IMR-90 (cell line): ENCODE results near the gene ANO1. TPM values are rescaled to one million over a fixed set of nuclear protein-coding genes. Genes with fewer than 3 reads are reported as not detected.

Experiments used
- ATAC-seq: fragments of 200-7000 bp; cut with Tn5 transposase; 2 replicates; pipeline ENCODE4 v1.9.1; 2020; ENCODE audit warnings: low read depth, mild to moderate bottlenecking, moderate library complexity
- BruUV-seq: library from RNA; stranded (reverse); fragments of 400-500 nt; replicated peaks from 2 replicates; lab custom pipeline; 2021; lab: Mats Ljungman, UMichigan
- CTCF ChIA-PET: fragments of 300-600 bp; formaldehyde crosslinking; extraction: SDS; loops from one replicate; lab custom pipeline; 2021; ENCODE audit warnings: antibody characterized with exemption; lab: Yijun Ruan, JAX
- POLR2A ChIA-PET: fragments of 300-600 bp; sonication (Branson Sonifier 250); formaldehyde crosslinking; loops from one replicate; lab custom pipeline; 2022; ENCODE audit warnings: antibody characterized with exemption; ENCODE audit not compliant: unreplicated experiment; lab: Charles Lee
- DNase-seq: peaks from one replicate; pipeline ENCODE4 v3.0.0; 2013
- H2AFZ ChIP-seq: replicated peaks from 2 replicates; pipeline ENCODE3; 2013; ENCODE audit warnings: low read length, mild to moderate bottlenecking; ENCODE audit not compliant: poor library complexity
- H2AK5ac ChIP-seq: 2 replicates; pipeline ENCODE4 v1.6.1; 2013; ENCODE audit warnings: low read depth, low read length, inconsistent platforms
- H2AK9ac ChIP-seq: replicated peaks from 2 replicates; pipeline ENCODE3; 2013; ENCODE audit warnings: mild to moderate bottlenecking, low read depth, low read length, moderate library complexity; ENCODE audit not compliant: poor library complexity
- H2BK120ac ChIP-seq: 2 replicates; pipeline ENCODE4 v1.6.1; 2013; ENCODE audit warnings: low read depth, low read length, inconsistent platforms
- H2BK15ac ChIP-seq: 3 replicates; pipeline ENCODE4 v1.6.1; 2013; ENCODE audit warnings: low read depth, low read length, inconsistent platforms
- H2BK20ac ChIP-seq: 2 replicates; pipeline ENCODE4 v1.6.1; 2013; ENCODE audit warnings: low read depth, mild to moderate bottlenecking, inconsistent platforms, low read length, moderate library complexity
- H2BK5ac ChIP-seq: 2 replicates; pipeline ENCODE4 v1.6.1; 2013; ENCODE audit warnings: mild to moderate bottlenecking, low read depth, low read length, inconsistent platforms; ENCODE audit not compliant: poor library complexity, severe bottlenecking
- H3K14ac ChIP-seq: replicated peaks from 2 replicates; pipeline ENCODE4 v1.6.1; 2013; ENCODE audit warnings: low read depth, low read length, inconsistent platforms
- H3K18ac ChIP-seq: 2 replicates; pipeline ENCODE4 v1.6.1; 2013; ENCODE audit warnings: low read depth, low read length, control low read depth
- H3K23ac ChIP-seq: 2 replicates; pipeline ENCODE4 v1.6.1; 2013; ENCODE audit warnings: low read depth, low read length, inconsistent platforms
- H3K27ac ChIP-seq: 2 replicates; pipeline ENCODE4 v1.5.1; 2013; ENCODE audit warnings: mild to moderate bottlenecking, control low read depth, low read length; ENCODE audit not compliant: insufficient read depth
- H3K27me3 ChIP-seq: 2 replicates; pipeline ENCODE4 v1.6.1; 2013; ENCODE audit warnings: low read length; ENCODE audit not compliant: control insufficient read depth, insufficient read depth
- H3K36me3 ChIP-seq: 2 replicates; pipeline ENCODE4 v1.6.1; 2013; ENCODE audit warnings: low read length, mixed read lengths; ENCODE audit not compliant: control insufficient read depth, insufficient read depth
- H3K4ac ChIP-seq: 2 replicates; pipeline ENCODE4 v1.6.1; 2013; ENCODE audit warnings: low read depth, low read length, inconsistent platforms
- H3K4me1 ChIP-seq: 2 replicates; pipeline ENCODE4 v1.6.1; 2013; ENCODE audit warnings: low read length, mixed read lengths; ENCODE audit not compliant: control insufficient read depth, insufficient read depth
- H3K4me2 ChIP-seq: 2 replicates; pipeline ENCODE4 v1.6.1; 2013; ENCODE audit warnings: low read depth, mild to moderate bottlenecking, control low read depth, low read length, moderate library complexity
- H3K4me3 ChIP-seq: 2 replicates; pipeline ENCODE4 v1.5.1; 2013; ENCODE audit warnings: low read depth, mild to moderate bottlenecking, control low read depth, low read length, moderate library complexity; ENCODE audit not compliant: insufficient read depth
- H3K56ac ChIP-seq: 2 replicates; pipeline ENCODE4 v1.6.1; 2013; ENCODE audit warnings: low read length, inconsistent platforms; ENCODE audit not compliant: insufficient read depth; ENCODE audit errors: extremely low read depth
- H3K79me1 ChIP-seq, 2 experiments: 2 replicates each; pipeline ENCODE4 v1.6.1; 2013; ENCODE audit warnings: low read length in 2 of 2, inconsistent platforms in 1 of 2, low read depth in 1 of 2
- H3K9ac ChIP-seq: 2 replicates; pipeline ENCODE4 v1.6.1; 2013; ENCODE audit warnings: low read depth, low read length, control low read depth
- H3K9me1 ChIP-seq: 2 replicates; pipeline ENCODE4 v1.6.1; 2013; ENCODE audit warnings: low read length, inconsistent platforms; ENCODE audit not compliant: insufficient read depth
- H3K9me3 ChIP-seq: 2 replicates; pipeline ENCODE4 v1.6.1; 2013; ENCODE audit warnings: low read length; ENCODE audit not compliant: control insufficient read depth, insufficient read depth
- H4K20me1 ChIP-seq: 2 replicates; pipeline ENCODE4 v1.6.1; 2013; ENCODE audit warnings: low read length, inconsistent platforms; ENCODE audit not compliant: insufficient read depth
- H4K5ac ChIP-seq: 2 replicates; pipeline ENCODE4 v1.6.1; 2013; ENCODE audit warnings: mild to moderate bottlenecking, low read depth, low read length, control low read depth
- H4K8ac ChIP-seq, 2 experiments: 2 replicates each; pipeline ENCODE4 v1.6.1; 2013; ENCODE audit warnings: low read depth in 2 of 2, low read length in 2 of 2, control low read depth in 1 of 2, inconsistent platforms in 1 of 2
- H4K91ac ChIP-seq: 2 replicates; pipeline ENCODE4 v1.6.1; 2013; ENCODE audit warnings: low read depth, low read length, inconsistent platforms; ENCODE audit not compliant: insufficient read depth
- BHLHE40 ChIP-seq: fragments of 150-350 bp; IDR thresholded peaks from 2 replicates; pipeline ENCODE4 v1.6.1; 2016; ENCODE audit warnings: mild to moderate bottlenecking, low read depth, low read length
- CEBPB ChIP-seq: IDR thresholded peaks from 2 replicates; pipeline ENCODE4 v1.6.1; 2012; ENCODE audit warnings: low read depth, low read length, improper control_type of control experiment
- CHD1 ChIP-seq: IDR thresholded peaks from 2 replicates; pipeline ENCODE4 v1.6.1; 2012; ENCODE audit warnings: low read depth, low read length, improper control_type of control experiment
- CTCF ChIP-seq: conservative IDR thresholded peaks from 2 replicates; pipeline ENCODE4 v1.5.1; 2012; ENCODE audit warnings: mild to moderate bottlenecking, low read depth, low read length, improper control_type of control experiment
- ELK1 ChIP-seq: fragments of 150-350 bp; IDR thresholded peaks from 2 replicates; pipeline ENCODE4 v1.6.1; 2016; ENCODE audit warnings: low read depth, mild to moderate bottlenecking, low read length, moderate library complexity, borderline replicate concordance
- FOS ChIP-seq: fragments of 150-350 bp; IDR thresholded peaks from 2 replicates; pipeline ENCODE4 v1.6.1; 2016; ENCODE audit warnings: low read depth, low read length
- MAFK ChIP-seq: IDR thresholded peaks from 2 replicates; pipeline ENCODE4 v1.6.1; 2012; ENCODE audit warnings: low read depth, low read length, improper control_type of control experiment
- MAZ ChIP-seq: IDR thresholded peaks from 2 replicates; pipeline ENCODE4 v1.6.1; 2012; ENCODE audit warnings: low read depth, mild to moderate bottlenecking, low read length, improper control_type of control experiment, moderate library complexity, borderline replicate concordance
- MXI1 ChIP-seq: IDR thresholded peaks from 2 replicates; pipeline ENCODE4 v1.6.1; 2012; ENCODE audit warnings: low read depth, mild to moderate bottlenecking, low read length, moderate library complexity, borderline replicate concordance
- NFE2L2 ChIP-seq: fragments of 150-350 bp; IDR thresholded peaks from 2 replicates; pipeline ENCODE4 v1.6.1; 2016; ENCODE audit warnings: low read depth, mild to moderate bottlenecking, low read length
- POLR2A ChIP-seq: IDR thresholded peaks from 2 replicates; pipeline ENCODE4 v1.6.1; 2012; ENCODE audit warnings: mild to moderate bottlenecking, low read depth, low read length
- RAD21 ChIP-seq: IDR thresholded peaks from 2 replicates; pipeline ENCODE4 v1.6.1; 2012; ENCODE audit warnings: low read length, improper control_type of control experiment
- RCOR1 ChIP-seq: IDR thresholded peaks from 2 replicates; pipeline ENCODE4 v1.6.1; 2012; ENCODE audit warnings: mild to moderate bottlenecking, low read length, improper control_type of control experiment; ENCODE audit not compliant: insufficient replicate concordance
- RFX5 ChIP-seq: IDR thresholded peaks from 2 replicates; pipeline ENCODE4 v1.8.0; 2012; ENCODE audit warnings: low read depth, mild to moderate bottlenecking, low read length, moderate library complexity
- SMC3 ChIP-seq: fragments of 150-350 bp; IDR thresholded peaks from 2 replicates; pipeline ENCODE4 v1.6.1; 2016; ENCODE audit warnings: low read depth, mild to moderate bottlenecking, antibody characterized with exemption, low read length, moderate library complexity
- USF2 ChIP-seq: fragments of 150-350 bp; IDR thresholded peaks from 2 replicates; pipeline ENCODE4 v1.6.1; 2017; ENCODE audit warnings: mild to moderate bottlenecking, antibody characterized with exemption, low read length, low read depth
- WGBS, 2 experiments: methylation state at CpG; one replicate each; pipeline versions ENCODE4 v1.1.5 to v1.1.7; 2013; ENCODE audit warnings: missing lambda C conversion rate in 2 of 2; ENCODE audit not compliant: insufficient read length in 1 of 2; ENCODE audit errors: extremely low coverage in 2 of 2; 5-methylcytosine and 5-hydroxymethylcytosine counted together
- dilution Hi-C: fragments of 300-500 bp; cut with HindIII; formaldehyde crosslinking; loops from one replicate; pipeline ENCODE4 v1.14.3; 2018; ENCODE audit warnings: low sequenced_read_pairs; ENCODE audit not compliant: unreplicated experiment
- in situ Hi-C: fragments of 300-500 bp; cut with MboI; formaldehyde crosslinking; loops from 3 replicates; pipeline ENCODE4 v1.14.3; 2019; ENCODE audit warnings: low sequenced_read_pairs, inconsistent platforms, mixed read lengths
- intact Hi-C: fragments of 100-400 bp; cut with micrococcal nuclease; formaldehyde crosslinking; loops from 2 replicates; pipeline ENCODE4 v1.10.0; 2022
- polyA plus RNA-seq, 3 experiments: library from polyadenylated mRNA; depleted of rRNA; stranded (reverse); fragments of >200 nt; gene quantifications; 2 replicates each; pipeline ENCODE4 v1.2.3, GENCODE V29; 2012; ENCODE audit warnings: low replicate concordance in 1 of 3
- total RNA-seq: library from RNA; depleted of rRNA; stranded (reverse); fragments of >200 nt; gene quantifications from 2 replicates; pipeline ENCODE4 v1.2.3, GENCODE V29; 2012

ANO1 gene
- total and polyA plus RNA-seq, 2 of the 4 experiments (the other 2 are of a cell fraction), result 4.1 to 10.7 TPM

- H3K14ac ChIP-seq, result no peak overlapping the region
- no peak overlapping the region for H2BK20ac ChIP-seq
- no peak overlapping the region for H2AK9ac ChIP-seq
- no peak for ATAC-seq
- TF ChIP-seq BHLHE40 (no peak), SMC3 (no peak), POLR2A (no peak), MAFK (no peak), RCOR1 (no peak), MXI1 (no peak), CEBPB (no peak), ELK1 (no peak), NFE2L2 (no peak), CTCF (no peak), MAZ (no peak), CHD1 (no peak), RFX5 (no peak), FOS (no peak), USF2 (no peak), RAD21 (no peak)
- no peaks in the 10 kb centered on the region for H3K9me1 ChIP-seq
- H3K23ac ChIP-seq, result no peak overlapping the region
- no peak overlapping the region for H2AK5ac ChIP-seq
- no peak overlapping the region for H3K56ac ChIP-seq
- H4K91ac ChIP-seq, result no peak overlapping the region
- no peaks in the 10 kb centered on the region for H4K20me1 ChIP-seq
- H3K79me1 ChIP-seq, result no peaks in the 10 kb centered on the region
- H2BK120ac ChIP-seq, result no peak overlapping the region
- H3K9ac ChIP-seq, result no peak overlapping the region
- H3K36me3 ChIP-seq, result peaks cover 25% of the 10 kb centered on the region; the same call in 1 of the 2 replicates
- no peak overlapping the region for H2BK5ac ChIP-seq
- no peaks in the 10 kb centered on the region for H3K27me3 ChIP-seq
- dilution Hi-C loops, result loop anchor here (25.0 kb wide), 1 partner anchor 257 kb away; no protein-coding TSS in a partner anchor
- ChIA-PET CTCF (no interaction called here), POLR2A (no interaction called here)
- WGBS, 2 experiments, result 68% methylated on average over 6 of the region's 11 CpGs; no CpG with 5 or more reads in 1 of the 2 experiments
- H3K4me3 ChIP-seq, result no peak overlapping the region
- intact Hi-C loops, result no loop called here
- no peak overlapping the region for H2AFZ ChIP-seq
- no peak overlapping the region for H4K8ac ChIP-seq
- DNase-seq, result no peak
- in situ Hi-C loops, result no loop called here
- H2BK15ac ChIP-seq, result no peak overlapping the region
- H3K18ac ChIP-seq, result no peak overlapping the region
- H3K9me3 ChIP-seq, result no peaks in the 10 kb centered on the region
- no peak overlapping the region for H3K4me2 ChIP-seq
- no peak overlapping the region for H4K5ac ChIP-seq
- H3K4me1 ChIP-seq, result no peaks in the 10 kb centered on the region
- BruUV-seq, result no TSS peak
- H3K27ac ChIP-seq, result no peak overlapping the region
- H3K4ac ChIP-seq, result no peak overlapping the region
These were observed 91.0 kb downstream of the ANO1 start for GRCh38 chr11:70169127-70169526.
